Neural progenitor cell (in vitro differentiated cells): ENCODE results near the gene NACA2. TPM values are rescaled to one million over a fixed set of nuclear protein-coding genes. Genes with fewer than 3 reads are reported as not detected.

Experiments used
- DNase-seq: peaks from one replicate; pipeline ENCODE4 v3.0.0-alpha.2; 2016; ENCODE audit warnings: low spot score
- H2AFZ ChIP-seq: fragments of 200-600 bp; sonication (generic); replicated peaks from 2 replicates; pipeline ENCODE4 v1.6.1; 2016; ENCODE audit warnings: antibody characterized with exemption
- H3F3A ChIP-seq: fragments of 200-600 bp; sonication (generic); 2 replicates; pipeline ENCODE4 v1.6.1; 2016; ENCODE audit warnings: antibody characterized with exemption, low read depth
- H3K27ac ChIP-seq: fragments of 200-600 bp; sonication (generic); 2 replicates; pipeline ENCODE4 v1.5.1; 2016; ENCODE audit warnings: mild to moderate bottlenecking
- H3K27me3 ChIP-seq: fragments of 200-600 bp; sonication (generic); 2 replicates; pipeline ENCODE4 v1.6.1; 2016; ENCODE audit warnings: mild to moderate bottlenecking, moderate library complexity
- H3K36me3 ChIP-seq: fragments of 200-600 bp; sonication (generic); 2 replicates; pipeline ENCODE4 v1.5.1; 2016
- H3K4me1 ChIP-seq: fragments of 200-600 bp; sonication (generic); 2 replicates; pipeline ENCODE4 v1.6.1; 2016; ENCODE audit warnings: mixed run types
- H3K4me2 ChIP-seq: fragments of 200-600 bp; sonication (generic); 2 replicates; pipeline ENCODE4 v1.6.1; 2016
- H3K4me3 ChIP-seq: fragments of 200-600 bp; sonication (generic); 2 replicates; pipeline ENCODE4 v1.5.1; 2016
- H3K79me2 ChIP-seq: fragments of 200-600 bp; sonication (generic); 2 replicates; pipeline ENCODE4 v1.6.1; 2016; ENCODE audit warnings: low read depth
- H3K9ac ChIP-seq: fragments of 200-600 bp; sonication (generic); 2 replicates; pipeline ENCODE4 v1.6.1; 2016
- H3K9me3 ChIP-seq: fragments of 200-600 bp; sonication (generic); 2 replicates; pipeline ENCODE4 v1.5.1; 2016; ENCODE audit warnings: low read depth
- H4K20me1 ChIP-seq: fragments of 200-600 bp; sonication (generic); 2 replicates; pipeline ENCODE4 v1.6.1; 2016; ENCODE audit warnings: low read depth
- H3K27ac Mint-ChIP-seq: 3 replicates; pipeline ENCODE4 v1.8.0; 2021; ENCODE audit warnings: mixed read lengths
- H3K27me3 Mint-ChIP-seq: 2 replicates; pipeline ENCODE4 v1.8.0; 2022; ENCODE audit warnings: low read depth, mild to moderate bottlenecking, inconsistent platforms, moderate library complexity, mixed read lengths; ENCODE audit not compliant: insufficient read depth
- H3K36me3 Mint-ChIP-seq: 3 replicates; pipeline ENCODE4 v1.8.0; 2021; ENCODE audit warnings: mixed read lengths
- H3K4me1 Mint-ChIP-seq: 3 replicates; pipeline ENCODE4 v1.8.0; 2021; ENCODE audit warnings: mixed read lengths
- H3K4me3 Mint-ChIP-seq: 3 replicates; pipeline ENCODE4 v1.8.0; 2021; ENCODE audit warnings: mild to moderate bottlenecking, moderate library complexity, mixed read lengths
- H3K9me3 Mint-ChIP-seq: 3 replicates; pipeline ENCODE4 v1.8.0; 2020; ENCODE audit warnings: mixed read lengths
- EZH2 ChIP-seq: fragments of 200-600 bp; sonication (generic); IDR thresholded peaks from 2 replicates; pipeline ENCODE4 v1.6.1; 2017; ENCODE audit warnings: antibody characterized with exemption, mild to moderate bottlenecking, moderate library complexity
- EZH2phosphoT487 ChIP-seq: fragments of 200-600 bp; sonication (generic); IDR thresholded peaks from 2 replicates; pipeline ENCODE4 v1.6.1; 2017; ENCODE audit warnings: antibody characterized with exemption
- total RNA-seq: library from RNA; depleted of rRNA; stranded (reverse); fragments of >200 nt; gene quantifications from 2 replicates; pipeline ENCODE4 v1.2.3, GENCODE V29; 2015; ENCODE audit warnings: low replicate concordance
- TF ChIP-seq, protein P1 (sequence below): fragments of 200-600 bp; sonication (generic); IDR thresholded peaks from 2 replicates; pipeline ENCODE4 v1.5.1; 2017; ENCODE audit warnings: antibody characterized with exemption, mild to moderate bottlenecking

Gene NACA2
- total RNA-seq, 1 donor from 2014 or later = not detected

DNA sequence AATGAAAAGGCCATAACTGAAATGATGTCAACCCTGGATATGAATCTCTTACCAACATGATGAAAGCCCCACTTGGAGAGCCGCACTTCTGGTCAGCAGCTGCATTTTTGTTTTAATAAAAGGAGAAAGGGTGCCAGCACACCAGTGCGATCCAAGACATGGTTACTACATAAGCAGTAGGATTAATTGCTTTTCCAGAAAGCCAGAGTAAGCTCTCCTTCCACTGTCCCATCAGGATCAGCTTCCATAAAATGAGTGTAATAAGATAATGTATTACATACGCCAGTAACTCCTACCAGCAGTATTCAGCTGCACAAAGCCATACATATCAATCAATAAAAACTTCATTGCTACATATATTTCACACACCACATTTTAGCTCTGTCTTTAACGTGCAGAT is 26.3 kb upstream of the NACA2 start:
- Histone ChIP-seq H3K9ac (no peak overlapping the region), H3K4me1 (no peaks in the 10 kb centered on the region), H3K27me3 (no peaks in the 10 kb centered on the region), H3K36me3 (no peaks in the 10 kb centered on the region), H3F3A (no peaks in the 10 kb centered on the region), H2AFZ (no peak overlapping the region), H3K9me3 (peaks cover 9% of the 10 kb centered on the region), H3K4me2 (no peak overlapping the region), H4K20me1 (no peaks in the 10 kb centered on the region), H3K4me3 (no peak overlapping the region), H3K79me2 (no peaks in the 10 kb centered on the region), H3K27ac (no peak overlapping the region)
- peaks cover 12% of the 10 kb centered on the region for H3K9me3 Mint-ChIP-seq
- no peaks in the 10 kb centered on the region for H3K27me3 Mint-ChIP-seq
- no peaks in the 10 kb centered on the region for H3K4me1 Mint-ChIP-seq
- no peaks in the 10 kb centered on the region for H3K36me3 Mint-ChIP-seq
- H3K4me3 Mint-ChIP-seq = no peak overlapping the region
- no peak for DNase-seq
- no peak overlapping the region for H3K27ac Mint-ChIP-seq
- TF ChIP-seq, protein P1, sequence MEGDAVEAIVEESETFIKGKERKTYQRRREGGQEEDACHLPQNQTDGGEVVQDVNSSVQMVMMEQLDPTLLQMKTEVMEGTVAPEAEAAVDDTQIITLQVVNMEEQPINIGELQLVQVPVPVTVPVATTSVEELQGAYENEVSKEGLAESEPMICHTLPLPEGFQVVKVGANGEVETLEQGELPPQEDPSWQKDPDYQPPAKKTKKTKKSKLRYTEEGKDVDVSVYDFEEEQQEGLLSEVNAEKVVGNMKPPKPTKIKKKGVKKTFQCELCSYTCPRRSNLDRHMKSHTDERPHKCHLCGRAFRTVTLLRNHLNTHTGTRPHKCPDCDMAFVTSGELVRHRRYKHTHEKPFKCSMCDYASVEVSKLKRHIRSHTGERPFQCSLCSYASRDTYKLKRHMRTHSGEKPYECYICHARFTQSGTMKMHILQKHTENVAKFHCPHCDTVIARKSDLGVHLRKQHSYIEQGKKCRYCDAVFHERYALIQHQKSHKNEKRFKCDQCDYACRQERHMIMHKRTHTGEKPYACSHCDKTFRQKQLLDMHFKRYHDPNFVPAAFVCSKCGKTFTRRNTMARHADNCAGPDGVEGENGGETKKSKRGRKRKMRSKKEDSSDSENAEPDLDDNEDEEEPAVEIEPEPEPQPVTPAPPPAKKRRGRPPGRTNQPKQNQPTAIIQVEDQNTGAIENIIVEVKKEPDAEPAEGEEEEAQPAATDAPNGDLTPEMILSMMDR = no peak
- no peak for TF ChIP-seq EZH2phosphoT487
- TF ChIP-seq EZH2 = no peak

DNA sequence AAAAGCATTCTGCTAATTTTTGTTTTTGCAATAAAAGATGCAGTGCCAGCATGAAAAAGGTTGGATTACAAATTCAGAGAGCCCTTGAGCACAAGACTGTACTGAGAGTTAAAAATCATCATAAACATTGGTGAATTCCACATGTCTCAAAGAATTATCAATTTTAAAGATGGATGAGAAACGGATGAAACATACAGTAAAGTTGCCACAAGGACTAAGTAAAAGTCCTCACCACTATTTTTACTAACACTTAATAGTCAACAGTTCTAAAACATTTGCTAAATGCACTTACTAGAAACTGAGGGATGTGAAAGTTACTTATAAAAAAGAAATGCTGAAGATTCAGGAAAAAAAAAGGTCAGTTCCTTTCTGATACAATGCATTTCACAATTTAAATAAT is 25.8 kb upstream of the NACA2 start:
- Histone ChIP-seq H3K27me3 (no peaks in the 10 kb centered on the region), H3K9me3 (peaks cover 9% of the 10 kb centered on the region), H2AFZ (no peak overlapping the region), H4K20me1 (no peaks in the 10 kb centered on the region), H3F3A (no peaks in the 10 kb centered on the region), H3K79me2 (no peaks in the 10 kb centered on the region), H3K36me3 (no peaks in the 10 kb centered on the region), H3K27ac (no peak overlapping the region), H3K4me3 (no peak overlapping the region), H3K9ac (no peak overlapping the region), H3K4me1 (no peaks in the 10 kb centered on the region), H3K4me2 (no peak overlapping the region)
- H3K36me3 Mint-ChIP-seq = no peaks in the 10 kb centered on the region
- H3K9me3 Mint-ChIP-seq = peaks cover 12% of the 10 kb centered on the region
- H3K27ac Mint-ChIP-seq = no peak overlapping the region
- no peaks in the 10 kb centered on the region for H3K4me1 Mint-ChIP-seq
- TF ChIP-seq EZH2phosphoT487 (no peak), EZH2 (no peak)
- TF ChIP-seq, protein P1 = no peak
- no peak for DNase-seq
- no peaks in the 10 kb centered on the region for H3K27me3 Mint-ChIP-seq
- H3K4me3 Mint-ChIP-seq = no peak overlapping the region

DNA sequence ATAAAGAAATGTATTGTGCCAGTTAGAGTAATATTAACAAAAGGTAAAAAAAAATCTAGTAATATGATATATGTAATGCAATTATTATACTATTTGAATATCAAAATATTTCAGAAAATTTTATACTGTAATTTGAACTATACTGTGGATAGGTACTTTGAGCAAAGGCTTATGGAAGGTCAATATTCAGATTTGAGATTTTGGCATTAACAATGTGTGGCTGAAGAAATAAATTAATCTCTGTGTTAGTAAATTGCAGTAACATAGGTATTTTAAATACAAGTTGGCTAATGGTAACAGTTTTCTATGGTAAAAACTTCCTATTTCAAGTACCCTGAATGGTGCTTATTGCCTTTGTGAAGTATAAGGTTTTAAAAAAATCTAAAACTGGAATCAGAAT is 23.2 kb upstream of the NACA2 start:
- Histone ChIP-seq H3K27ac (no peak overlapping the region), H3K4me1 (no peaks in the 10 kb centered on the region), H3K27me3 (no peaks in the 10 kb centered on the region), H3F3A (no peaks in the 10 kb centered on the region), H3K36me3 (no peaks in the 10 kb centered on the region), H3K9ac (no peak overlapping the region), H2AFZ (no peak overlapping the region), H3K4me2 (no peak overlapping the region), H4K20me1 (no peaks in the 10 kb centered on the region), H3K4me3 (no peak overlapping the region), H3K9me3 (peaks cover 5% of the 10 kb centered on the region), H3K79me2 (no peaks in the 10 kb centered on the region)
- no peak for DNase-seq
- no peak overlapping the region for H3K4me3 Mint-ChIP-seq
- H3K4me1 Mint-ChIP-seq = no peaks in the 10 kb centered on the region
- no peaks in the 10 kb centered on the region for H3K27me3 Mint-ChIP-seq
- H3K27ac Mint-ChIP-seq = no peak overlapping the region
- no peaks in the 10 kb centered on the region for H3K36me3 Mint-ChIP-seq
- TF ChIP-seq EZH2phosphoT487 (no peak), EZH2 (no peak)
- TF ChIP-seq, protein P1 = no peak
- peaks cover 5% of the 10 kb centered on the region for H3K9me3 Mint-ChIP-seq
